Muscle layer of duodenum (tissue), 2 donors: ENCODE data around the gene EXOC7.
A peak's percentile ranks its signal among the peaks of the same experiment; 100 is the strongest.
"Not testable (repeated sequence)": the region's sequence is repeated elsewhere in the genome, so short reads cannot be mapped to it uniquely, and the experiment has no call there.

ENCODE experiments used
- H3K27ac ChIP-seq: one replicate; pipeline ENCODE4 v1.7.0; 2013; ENCODE audit warnings: mild to moderate bottlenecking, low read length
- H3K27me3 ChIP-seq: one replicate; pipeline ENCODE4 v1.7.0; 2013; ENCODE audit warnings: low read depth, mild to moderate bottlenecking, control low read depth, low read length
- H3K36me3 ChIP-seq, 2 donors: one replicate each; pipeline ENCODE4 v1.7.0; 2013; ENCODE audit warnings: low read length in 2 of 2, control low read depth in 1 of 2, mild to moderate bottlenecking in 1 of 2; ENCODE audit not compliant: insufficient read depth in 2 of 2, control insufficient read depth in 1 of 2
- H3K4me1 ChIP-seq, 2 donors: one replicate each; pipeline ENCODE4 v1.7.0; 2013; ENCODE audit warnings: low read length in 2 of 2, mild to moderate bottlenecking in 2 of 2, control low read depth in 1 of 2, moderate library complexity in 1 of 2; ENCODE audit not compliant: insufficient read depth in 2 of 2, control insufficient read depth in 1 of 2
- H3K4me3 ChIP-seq, 2 donors: one replicate each; pipeline ENCODE4 v1.7.0; 2013; ENCODE audit warnings: low read length in 2 of 2, low read depth in 1 of 2, mild to moderate bottlenecking in 1 of 2
- H3K9me3 ChIP-seq, 2 donors: one replicate each; pipeline ENCODE4 v1.7.0; 2013; ENCODE audit warnings: low read length in 2 of 2, control low read depth in 1 of 2, mild to moderate bottlenecking in 1 of 2; ENCODE audit not compliant: control insufficient read depth in 1 of 2
- donor health status: healthy.

Gene EXOC7

GRCh38 chr17:76053246-76054111 lies 50.1 kb downstream of the EXOC7 start:
- no peaks in the 10 kb centered on the region for H3K27me3 ChIP-seq
- H3K4me1 ChIP-seq: peaks cover 0 to 9% of the 10 kb centered on the region in 2 donors
- peak overlapping the region in 1 of 2 donors; percentile 39 for H3K4me3 ChIP-seq
- H3K27ac ChIP-seq: no peak overlapping the region
- H3K36me3 ChIP-seq: peaks cover 51 to 54% of the 10 kb centered on the region in 2 donors
- H3K9me3 ChIP-seq: no peaks in the 10 kb centered on the region

- Histone ChIP-seq H3K36me3 (peaks cover 51 to 52% of the 10 kb centered on the region in 2 donors), H3K9me3 (no peaks in the 10 kb centered on the region), H3K4me1 (peaks cover 0 to 14% of the 10 kb centered on the region in 2 donors), H3K27ac (no peak overlapping the region), H3K4me3 (no peak overlapping the region), H3K27me3 (no peaks in the 10 kb centered on the region)
Observed at GRCh38 chr17:76051561-76051960, 52.0 kb downstream of the EXOC7 start.

DNA sequence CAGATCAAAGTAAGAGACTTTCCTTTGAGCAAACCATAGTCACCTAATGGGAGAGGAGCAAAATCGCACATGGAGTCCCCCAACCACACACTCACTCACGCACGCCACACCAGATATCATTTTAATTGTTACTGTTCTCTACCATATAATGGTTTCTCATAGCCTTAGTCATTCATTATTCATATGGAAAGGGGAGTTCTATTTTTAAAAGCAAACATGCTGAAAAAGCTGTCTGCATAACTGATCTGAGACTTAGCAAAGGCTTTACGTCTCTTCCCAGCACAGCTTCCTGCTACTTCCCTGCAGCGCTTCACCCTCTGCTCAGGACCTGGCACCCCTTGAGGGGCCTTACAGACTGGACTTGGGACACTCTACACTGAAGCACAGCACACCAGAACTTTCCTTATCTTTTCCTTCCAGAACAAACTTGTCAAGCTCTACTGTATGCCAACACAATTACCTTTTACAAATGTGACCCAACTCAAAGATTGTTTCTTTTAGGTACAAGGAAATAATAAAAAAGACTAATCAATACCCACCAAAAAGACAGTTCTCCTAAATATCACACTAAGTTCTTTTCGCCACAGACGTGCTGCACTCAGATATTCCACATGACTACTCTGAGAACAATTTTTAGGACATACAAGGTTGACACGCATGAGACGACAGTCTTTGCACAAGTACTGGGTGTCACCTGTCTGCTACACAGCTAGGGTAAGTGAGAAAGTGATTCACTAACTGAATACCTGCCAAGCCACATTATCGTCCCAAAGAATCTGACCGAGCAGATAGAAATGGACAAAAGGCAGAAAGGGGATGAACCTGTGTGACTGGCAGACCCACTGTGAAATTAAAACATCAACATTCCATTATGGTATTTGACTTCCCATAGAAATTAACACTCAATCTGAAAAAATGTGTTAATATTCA lies 52.8 kb downstream of the EXOC7 start:
- no peak overlapping the region for H3K4me3 ChIP-seq
- H3K36me3 ChIP-seq: peaks cover 50 to 53% of the 10 kb centered on the region in 2 donors
- H3K9me3 ChIP-seq: no peaks in the 10 kb centered on the region
- peaks cover 0 to 14% of the 10 kb centered on the region in 2 donors for H3K4me1 ChIP-seq
- no peak overlapping the region for H3K27ac ChIP-seq
- H3K27me3 ChIP-seq: no peaks in the 10 kb centered on the region

DNA sequence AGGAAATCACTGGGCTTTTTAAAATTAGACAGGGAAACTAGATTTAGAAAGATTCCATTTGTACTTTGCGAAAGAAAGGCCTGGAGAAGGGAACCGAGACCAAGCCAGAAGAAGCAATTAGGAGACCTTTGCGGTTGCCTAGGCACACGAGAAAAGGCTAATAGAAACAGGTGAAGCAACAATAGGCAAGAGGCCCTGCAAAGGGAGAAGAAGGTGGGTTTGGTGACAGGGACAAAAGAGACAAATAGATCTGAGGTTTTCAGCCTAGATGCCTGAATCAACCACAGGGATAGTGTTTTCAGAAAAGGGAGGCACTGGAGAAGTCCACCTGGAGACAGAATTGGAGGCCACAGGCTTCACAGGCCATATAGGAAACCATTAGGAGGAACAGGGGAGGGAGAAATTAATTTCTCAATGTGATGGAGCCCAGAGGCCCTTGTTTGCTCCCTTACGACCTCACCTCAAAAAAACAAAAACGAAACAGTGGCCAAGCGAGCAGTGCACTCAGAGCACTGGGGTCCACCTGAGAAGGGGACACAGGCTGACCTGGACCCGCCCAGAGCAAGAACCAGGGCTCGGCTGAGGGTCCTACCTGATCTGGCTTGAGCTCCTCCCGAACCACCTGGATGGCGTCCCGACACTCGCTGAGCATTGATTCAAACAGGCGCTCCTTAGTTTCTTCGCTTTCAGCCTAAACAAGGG lies 53.6 kb downstream of the EXOC7 start:
- peaks cover 58 to 61% of the 10 kb centered on the region in 2 donors for H3K36me3 ChIP-seq
- no peak overlapping the region for H3K27ac ChIP-seq
- no peaks in the 10 kb centered on the region for H3K9me3 ChIP-seq
- H3K27me3 ChIP-seq: no peaks in the 10 kb centered on the region
- peaks cover 0 to 14% of the 10 kb centered on the region in 2 donors for H3K4me1 ChIP-seq
- no peak overlapping the region for H3K4me3 ChIP-seq

DNA sequence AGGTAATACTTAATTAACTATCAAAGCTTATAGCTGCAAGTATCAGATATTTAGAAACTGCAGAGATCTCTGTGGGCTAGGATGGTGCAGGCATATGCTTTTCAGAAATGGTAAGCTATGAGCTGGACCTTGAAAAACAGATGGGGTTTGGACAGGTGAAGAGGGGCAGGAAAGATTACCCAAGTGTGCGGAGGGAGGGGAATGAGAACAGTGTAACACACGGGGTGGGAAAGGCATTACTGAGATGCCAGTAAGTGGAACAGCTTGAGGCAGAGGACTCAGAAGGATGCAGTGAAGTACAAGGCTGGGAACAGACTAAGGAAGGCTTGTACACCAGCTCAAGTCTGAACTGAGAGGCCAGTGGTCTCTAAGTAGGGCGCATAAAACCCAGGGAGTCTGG lies 54.3 kb downstream of the EXOC7 start:
- no peaks in the 10 kb centered on the region for H3K27me3 ChIP-seq
- H3K27ac ChIP-seq: no peak overlapping the region

DNA sequence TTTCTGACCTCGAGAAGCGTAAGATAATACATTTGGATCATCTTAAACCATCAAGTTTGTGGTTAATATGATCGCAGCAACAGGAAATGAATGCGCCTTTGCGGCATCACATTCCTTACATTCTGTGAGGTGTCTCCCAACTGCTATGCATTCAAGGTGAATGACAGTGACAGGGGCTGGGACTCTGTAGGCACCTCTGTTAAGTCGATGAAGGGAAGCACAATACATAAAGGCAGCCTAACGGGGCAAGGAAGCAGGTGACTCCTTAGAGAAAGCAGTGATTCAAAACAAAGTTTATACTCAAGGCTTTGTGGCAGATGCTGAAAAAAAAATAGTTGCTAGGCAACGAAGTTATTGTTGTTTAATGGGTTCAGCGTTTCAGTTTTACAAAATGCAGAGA lies 54.9 kb downstream of the EXOC7 start:
- Histone ChIP-seq H3K9me3 (no peaks in the 10 kb centered on the region), H3K27ac (no peak overlapping the region), H3K36me3 (peaks cover 67% of the 10 kb centered on the region in 2 donors), H3K27me3 (no peaks in the 10 kb centered on the region), H3K4me3 (no peak overlapping the region), H3K4me1 (peaks cover 0 to 14% of the 10 kb centered on the region in 2 donors)

More for the DNA sequence above, 54.3 kb downstream of the EXOC7 start:
- Histone ChIP-seq H3K4me1 (peaks cover 0 to 14% of the 10 kb centered on the region in 2 donors), H3K9me3 (no peaks in the 10 kb centered on the region), H3K4me3 (no peak overlapping the region), H3K36me3 (peaks cover 62 to 67% of the 10 kb centered on the region in 2 donors)

DNA sequence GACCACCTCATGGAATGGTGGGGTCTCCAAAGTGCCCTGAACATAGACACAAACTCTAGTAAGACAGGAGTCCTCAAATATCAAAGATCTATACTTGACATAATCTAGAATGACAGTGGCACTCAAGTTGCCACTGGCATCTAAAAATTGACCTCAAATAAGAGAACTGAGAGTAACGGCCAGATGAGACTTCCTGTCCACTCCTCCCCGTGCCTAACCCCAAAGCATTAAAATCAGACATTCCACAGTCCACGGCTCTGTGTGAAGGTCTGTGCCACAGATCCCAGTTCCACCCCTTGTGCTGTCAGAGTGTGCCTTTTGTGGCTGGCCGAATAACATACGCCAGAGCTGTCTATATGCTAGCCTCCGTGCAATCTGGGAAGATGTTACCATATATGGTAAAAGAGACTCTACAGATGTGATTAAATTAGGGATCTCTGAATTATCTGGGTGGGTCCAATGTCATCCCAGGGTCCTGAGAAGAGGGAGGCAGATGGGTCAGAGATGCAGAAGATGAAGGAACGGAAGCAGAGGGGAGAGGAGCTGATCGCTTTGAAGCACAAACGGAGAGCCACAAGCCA lies 55.5 kb downstream of the EXOC7 start:
- Histone ChIP-seq H3K4me3 (no peak overlapping the region), H3K36me3 (peaks cover 67 to 68% of the 10 kb centered on the region in 2 donors), H3K27ac (no peak overlapping the region), H3K9me3 (no peaks in the 10 kb centered on the region), H3K4me1 (peaks cover 0 to 14% of the 10 kb centered on the region in 2 donors), H3K27me3 (no peaks in the 10 kb centered on the region)

DNA sequence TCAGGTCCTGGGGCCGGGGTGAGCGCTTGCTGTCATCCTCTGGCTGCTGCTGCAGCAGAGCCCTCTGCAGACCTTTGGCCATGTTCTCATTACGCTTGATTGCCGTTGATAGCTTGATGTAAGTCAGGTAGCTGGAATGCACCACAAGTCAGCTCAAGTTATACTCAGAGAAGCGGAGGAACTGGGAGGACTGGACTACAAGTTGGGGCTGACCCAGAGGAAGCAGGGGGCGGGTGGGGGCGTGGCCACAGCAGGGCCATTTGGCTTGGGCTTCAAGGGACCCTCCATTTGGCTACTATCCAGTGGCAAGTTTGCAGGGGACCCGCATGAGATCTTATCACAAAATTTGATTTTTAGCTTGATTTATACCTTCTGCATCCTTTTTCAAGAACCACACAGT lies 57.5 kb downstream of the EXOC7 start:
- Histone ChIP-seq H3K4me3 (no peak overlapping the region), H3K27ac (no peak overlapping the region), H3K27me3 (no peaks in the 10 kb centered on the region), H3K9me3 (no peaks in the 10 kb centered on the region), H3K4me1 (peaks cover 0 to 14% of the 10 kb centered on the region in 2 donors), H3K36me3 (peaks cover 81 to 87% of the 10 kb centered on the region in 2 donors)

DNA sequence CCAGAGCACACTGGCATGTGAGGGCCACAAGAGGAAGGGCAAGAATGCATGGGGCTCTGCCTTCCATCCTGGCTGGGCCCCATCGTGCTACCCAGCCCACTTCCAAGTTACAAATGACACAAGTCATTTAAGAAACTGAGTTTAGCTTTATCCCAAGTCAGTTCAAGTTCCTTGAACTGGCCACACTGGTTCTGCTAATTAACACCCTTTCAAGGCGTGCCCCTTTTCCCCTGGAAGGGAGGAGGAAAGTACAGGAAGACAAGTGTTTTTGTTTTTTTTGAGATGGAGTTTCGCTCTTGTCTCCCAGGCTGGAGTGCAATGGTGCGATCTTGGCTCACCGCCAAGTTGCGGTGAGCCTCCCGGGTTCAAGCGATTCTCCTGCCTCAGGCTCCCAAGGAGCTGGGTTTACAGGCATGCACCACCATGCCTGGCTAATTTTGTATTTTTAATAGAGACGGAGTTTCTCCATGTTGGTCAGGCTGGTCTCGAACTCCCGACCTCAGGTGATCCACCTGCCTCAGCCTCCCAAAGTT lies 59.0 kb downstream of the EXOC7 start:
- not testable (repeated sequence) for H3K27ac ChIP-seq, H3K9me3 ChIP-seq, H3K4me3 ChIP-seq, H3K27me3 ChIP-seq
- H3K36me3 ChIP-seq: peaks cover 82 to 93% of the 10 kb centered on the region in 2 donors
- peaks cover 3 to 23% of the 10 kb centered on the region in 2 donors for H3K4me1 ChIP-seq

- H3K4me1 ChIP-seq, H3K4me3 ChIP-seq, H3K9me3 ChIP-seq, H3K27me3 ChIP-seq, H3K27ac ChIP-seq: not testable (repeated sequence)
- H3K36me3 ChIP-seq: peaks cover 81 to 88% of the 10 kb centered on the region in 2 donors
Observed at GRCh38 chr17:76042868-76043267, 60.7 kb downstream of the EXOC7 start.
